Panc1 (cell line): Measurements from ENCODE around the gene AIRE.

Experiments used
- CTCF ChIP-seq: fragments of 450-650 bp; IDR thresholded peaks from 2 replicates; pipeline ENCODE4 v1.5.1; 2017; ENCODE audit warnings: mild to moderate bottlenecking
- POLR2AphosphoS5 ChIP-seq: IDR thresholded peaks from 2 replicates; pipeline ENCODE4 v1.6.1; 2012; ENCODE audit warnings: mild to moderate bottlenecking, low read depth, low read length, moderate library complexity
- REST ChIP-seq, 2 experiments: IDR thresholded peaks; 2 replicates each; pipeline ENCODE4 v1.6.1; 2011 to 2012; ENCODE audit warnings: low read depth in 2 of 2, control low read depth in 1 of 2, low read length in 1 of 2, mild to moderate bottlenecking in 1 of 2, moderate library complexity in 1 of 2; ENCODE audit not compliant: insufficient read depth in 1 of 2
- SIN3A ChIP-seq: IDR thresholded peaks from 2 replicates; pipeline ENCODE4 v1.6.1; 2012; ENCODE audit warnings: low read depth, mild to moderate bottlenecking, low read length, moderate library complexity, borderline replicate concordance; ENCODE audit not compliant: insufficient read depth
- TCF7L2 ChIP-seq: IDR thresholded peaks from 2 replicates; pipeline ENCODE4 v1.6.1; 2011; ENCODE audit warnings: mild to moderate bottlenecking, low read depth, low read length, inconsistent platforms

- TF ChIP-seq POLR2AphosphoS5 (no peak), REST (IDR thresholded peaks at IDR 0.05; ENCODE audit: insufficient read depth in 1 of 2, low read depth in 2 of 2, low read length in 1 of 2) (no peak), CTCF (no peak), SIN3A (no peak), TCF7L2 (no peak)
Measured at GRCh38 chr21:44331209-44331608, 45.5 kb downstream of the AIRE start.
